HL-60 (cell line): Measurements from ENCODE around the gene SMOC2.

Source experiments
- DNase-seq, 2 experiments: peaks; one replicate each; pipeline ENCODE4 v3.0.0-alpha.2; 2010 to 2020; ENCODE audit warnings: low read depth in 1 of 2, low spot score in 1 of 2
- H3K27ac ChIP-seq: fragments of 250-450 bp; sonication (Bioruptor Pico); replicated peaks from 2 replicates; pipeline ENCODE4 v1.5.1; 2020; ENCODE audit warnings: mild to moderate bottlenecking, moderate library complexity
- H3K27me3 ChIP-seq: fragments of 250-450 bp; sonication (Bioruptor Pico); 2 replicates; pipeline ENCODE4 v1.5.1; 2021; ENCODE audit warnings: mild to moderate bottlenecking, moderate library complexity; ENCODE audit not compliant: insufficient read depth, poor library complexity, severe bottlenecking
- H3K4me3 ChIP-seq: replicated peaks from 2 replicates; pipeline ENCODE4 v1.5.1; 2011; ENCODE audit warnings: mild to moderate bottlenecking, control low read depth, low read length; ENCODE audit not compliant: insufficient read depth
- CTCF ChIP-seq: IDR thresholded peaks from one replicate; pipeline ENCODE4 v1.5.1; 2011; ENCODE audit warnings: low read length, control low read depth, inconsistent platforms; ENCODE audit not compliant: insufficient read depth
- GABPA ChIP-seq: IDR thresholded peaks from 2 replicates; pipeline ENCODE4 v1.6.1; 2012; ENCODE audit warnings: low read depth
- POLR2AphosphoS5 ChIP-seq: IDR thresholded peaks from 2 replicates; pipeline ENCODE4 v1.6.1; 2012; ENCODE audit warnings: low read depth
- REST ChIP-seq: IDR thresholded peaks from 2 replicates; pipeline ENCODE4 v1.6.1; 2012; ENCODE audit warnings: low read depth; ENCODE audit not compliant: insufficient replicate concordance
- SPI1 ChIP-seq: IDR thresholded peaks from 2 replicates; pipeline ENCODE4 v1.6.1; 2012; ENCODE audit warnings: low read depth, mild to moderate bottlenecking, borderline replicate concordance

Gene SMOC2

GRCh38 chr6:168427184-168427583, 13.8 kb upstream of the SMOC2 start:
- Histone ChIP-seq H3K27me3 (no peaks in the 10 kb centered on the region), H3K27ac (no peak overlapping the region), H3K4me3 (no peak overlapping the region)
- no peak for DNase-seq
- no peak for TF ChIP-seq REST
- no peak for TF ChIP-seq GABPA
- TF ChIP-seq CTCF, result no peak
- TF ChIP-seq SPI1, result no peak
- no peak for TF ChIP-seq POLR2AphosphoS5

DNA sequence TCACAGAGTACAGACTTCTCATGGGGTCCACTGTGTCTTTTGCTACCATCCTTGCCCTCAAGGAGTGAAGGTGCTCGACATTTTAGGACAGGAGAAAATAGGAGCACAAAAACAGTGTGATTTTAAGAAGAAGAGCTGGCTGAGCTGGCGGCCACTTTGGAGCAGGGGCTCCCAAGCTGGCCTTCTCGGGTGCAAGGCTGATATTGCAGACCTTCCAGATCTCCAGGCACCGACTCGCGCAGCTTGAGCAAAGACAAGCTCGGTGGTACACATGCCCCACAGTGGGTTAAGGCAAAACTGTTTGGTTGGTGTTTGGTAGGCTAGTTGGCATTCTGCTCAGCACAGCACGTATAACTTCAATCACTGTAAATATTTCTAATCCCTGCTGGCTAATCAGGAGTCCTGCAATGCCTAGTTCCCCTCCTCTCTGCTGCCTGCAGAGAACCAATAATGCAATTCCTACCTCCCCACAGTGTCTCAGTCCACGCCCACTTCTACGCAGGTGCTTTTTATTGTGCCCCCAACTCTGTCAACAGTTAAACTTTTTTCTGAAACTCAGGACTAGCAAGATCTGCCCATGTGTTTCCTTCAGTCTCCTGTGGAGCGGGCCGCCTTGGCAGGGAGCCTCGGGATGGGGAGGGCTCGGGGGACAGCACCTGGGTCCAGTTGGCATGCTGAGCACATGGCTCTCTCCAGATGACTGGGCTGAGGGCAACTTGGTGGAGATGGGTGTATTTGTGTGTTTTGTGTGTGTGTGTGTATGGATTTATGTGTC, 12.7 kb upstream of the SMOC2 start:
- no peak for DNase-seq
- Histone ChIP-seq H3K4me3 (no peak overlapping the region), H3K27me3 (no peaks in the 10 kb centered on the region), H3K27ac (no peak overlapping the region)
- TF ChIP-seq CTCF, result no peak
- no peak for TF ChIP-seq POLR2AphosphoS5
- no peak for TF ChIP-seq REST
- TF ChIP-seq GABPA, result no peak
- no peak for TF ChIP-seq SPI1

DNA sequence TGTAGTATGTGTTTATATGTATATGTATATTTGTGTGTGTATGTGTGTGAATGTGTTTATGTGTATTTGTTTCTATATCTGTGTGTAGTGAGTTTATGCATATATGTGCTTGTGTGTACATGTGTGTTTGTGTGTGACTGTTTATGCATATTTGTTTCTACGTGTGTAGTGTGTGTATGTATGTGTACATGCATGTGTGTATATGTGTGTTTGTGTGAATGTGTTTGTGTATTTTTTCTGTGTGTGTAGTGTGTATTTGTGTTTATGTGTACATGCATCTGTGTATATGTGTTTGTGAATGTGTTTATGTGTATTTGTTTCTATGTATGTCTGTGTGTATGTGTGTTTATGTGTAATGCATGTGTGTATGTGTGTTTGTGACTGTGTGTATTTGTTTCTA, 12.1 kb upstream of the SMOC2 start:
- no peaks in the 10 kb centered on the region for H3K27me3 ChIP-seq
- H3K4me3 ChIP-seq, result no peak overlapping the region
- no peak for DNase-seq
- no peak overlapping the region for H3K27ac ChIP-seq
- TF ChIP-seq CTCF, result no peak
- no peak for TF ChIP-seq GABPA
- no peak for TF ChIP-seq SPI1
- no peak for TF ChIP-seq POLR2AphosphoS5
- no peak for TF ChIP-seq REST
